Neural cell (in vitro differentiated cells): ENCODE measurements around the gene OTX2.

ENCODE experiments used
- EP300 ChIP-seq: fragments of 450-650 bp; conservative IDR thresholded peaks from 2 replicates; pipeline ENCODE4 v1.6.1; 2014; ENCODE audit warnings: antibody characterized with exemption, mild to moderate bottlenecking, moderate library complexity; ENCODE audit not compliant: poor library complexity, severe bottlenecking
- EZH2 ChIP-seq: fragments of 200-600, 300-800 bp; shearing (Covaris generic), sonication (generic); IDR thresholded peaks from 2 replicates; pipeline ENCODE4 v1.6.1; 2014; ENCODE audit warnings: antibody characterized with exemption, low read length, borderline replicate concordance, mild to moderate bottlenecking; ENCODE audit not compliant: insufficient read depth, poor library complexity, severe bottlenecking
- MXI1 ChIP-seq: fragments of 450-650 bp; conservative IDR thresholded peaks from 2 replicates; pipeline ENCODE4 v1.6.1; 2014; ENCODE audit warnings: antibody characterized with exemption, mild to moderate bottlenecking; ENCODE audit not compliant: poor library complexity, severe bottlenecking
- SMC3 ChIP-seq: fragments of 450-650 bp; conservative IDR thresholded peaks from 2 replicates; pipeline ENCODE4 v1.6.1; 2014; ENCODE audit warnings: antibody characterized with exemption, mild to moderate bottlenecking, moderate library complexity; ENCODE audit not compliant: poor library complexity
- TF ChIP-seq, protein P1 (sequence below): fragments of 450-650 bp; IDR thresholded peaks from 2 replicates; pipeline ENCODE4 v1.5.1; 2014; ENCODE audit warnings: antibody characterized with exemption, mild to moderate bottlenecking, moderate library complexity; ENCODE audit not compliant: poor library complexity, severe bottlenecking
- TF ChIP-seq, protein P2 (sequence below): IDR thresholded peaks from 2 replicates; pipeline ENCODE4 v1.6.1; 2012; ENCODE audit warnings: borderline replicate concordance

DNA sequence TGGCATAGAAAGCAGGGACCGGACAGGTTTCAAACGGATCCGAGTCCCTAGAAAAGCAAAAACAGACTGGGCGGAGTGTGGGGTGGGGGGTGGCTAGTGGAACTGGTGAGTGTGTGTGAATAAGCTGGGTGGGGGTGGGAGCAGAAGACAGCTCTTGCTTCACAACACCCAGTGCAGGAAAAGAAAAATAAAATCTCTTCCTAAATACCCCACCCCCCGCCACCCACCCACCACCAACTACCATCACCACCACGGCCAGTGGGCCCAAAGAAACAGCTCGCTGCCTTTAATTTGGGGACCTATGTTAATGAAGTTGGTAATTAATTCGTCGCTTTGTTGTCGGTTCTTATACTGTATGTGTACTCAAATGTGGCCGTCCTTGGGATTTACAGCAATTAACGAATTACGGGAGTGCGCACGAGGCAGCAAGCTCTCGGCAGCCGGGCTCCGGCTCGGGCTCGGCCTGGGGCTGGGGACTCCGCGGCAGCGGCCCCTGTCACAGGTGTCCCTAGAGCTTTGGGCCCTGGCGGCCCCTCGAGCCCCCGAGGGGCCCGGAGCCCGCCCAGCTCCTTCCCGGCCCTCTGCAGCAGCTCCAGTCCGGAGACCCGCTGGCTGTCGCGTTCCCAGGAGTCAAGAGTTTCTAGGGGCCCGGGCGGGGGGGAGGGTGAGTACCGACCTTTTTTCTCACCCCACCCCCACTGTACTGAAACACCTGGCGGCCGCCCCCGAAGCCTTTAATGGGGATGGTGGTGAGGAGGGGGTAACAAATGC lies 1.5 kb upstream of the OTX2 start:
- TF ChIP-seq SMC3 (no peak), EP300 (no peak), EZH2 (no peak), MXI1 (no peak)
- TF ChIP-seq, protein P1, sequence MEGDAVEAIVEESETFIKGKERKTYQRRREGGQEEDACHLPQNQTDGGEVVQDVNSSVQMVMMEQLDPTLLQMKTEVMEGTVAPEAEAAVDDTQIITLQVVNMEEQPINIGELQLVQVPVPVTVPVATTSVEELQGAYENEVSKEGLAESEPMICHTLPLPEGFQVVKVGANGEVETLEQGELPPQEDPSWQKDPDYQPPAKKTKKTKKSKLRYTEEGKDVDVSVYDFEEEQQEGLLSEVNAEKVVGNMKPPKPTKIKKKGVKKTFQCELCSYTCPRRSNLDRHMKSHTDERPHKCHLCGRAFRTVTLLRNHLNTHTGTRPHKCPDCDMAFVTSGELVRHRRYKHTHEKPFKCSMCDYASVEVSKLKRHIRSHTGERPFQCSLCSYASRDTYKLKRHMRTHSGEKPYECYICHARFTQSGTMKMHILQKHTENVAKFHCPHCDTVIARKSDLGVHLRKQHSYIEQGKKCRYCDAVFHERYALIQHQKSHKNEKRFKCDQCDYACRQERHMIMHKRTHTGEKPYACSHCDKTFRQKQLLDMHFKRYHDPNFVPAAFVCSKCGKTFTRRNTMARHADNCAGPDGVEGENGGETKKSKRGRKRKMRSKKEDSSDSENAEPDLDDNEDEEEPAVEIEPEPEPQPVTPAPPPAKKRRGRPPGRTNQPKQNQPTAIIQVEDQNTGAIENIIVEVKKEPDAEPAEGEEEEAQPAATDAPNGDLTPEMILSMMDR = no peak
- TF ChIP-seq, protein P2, sequence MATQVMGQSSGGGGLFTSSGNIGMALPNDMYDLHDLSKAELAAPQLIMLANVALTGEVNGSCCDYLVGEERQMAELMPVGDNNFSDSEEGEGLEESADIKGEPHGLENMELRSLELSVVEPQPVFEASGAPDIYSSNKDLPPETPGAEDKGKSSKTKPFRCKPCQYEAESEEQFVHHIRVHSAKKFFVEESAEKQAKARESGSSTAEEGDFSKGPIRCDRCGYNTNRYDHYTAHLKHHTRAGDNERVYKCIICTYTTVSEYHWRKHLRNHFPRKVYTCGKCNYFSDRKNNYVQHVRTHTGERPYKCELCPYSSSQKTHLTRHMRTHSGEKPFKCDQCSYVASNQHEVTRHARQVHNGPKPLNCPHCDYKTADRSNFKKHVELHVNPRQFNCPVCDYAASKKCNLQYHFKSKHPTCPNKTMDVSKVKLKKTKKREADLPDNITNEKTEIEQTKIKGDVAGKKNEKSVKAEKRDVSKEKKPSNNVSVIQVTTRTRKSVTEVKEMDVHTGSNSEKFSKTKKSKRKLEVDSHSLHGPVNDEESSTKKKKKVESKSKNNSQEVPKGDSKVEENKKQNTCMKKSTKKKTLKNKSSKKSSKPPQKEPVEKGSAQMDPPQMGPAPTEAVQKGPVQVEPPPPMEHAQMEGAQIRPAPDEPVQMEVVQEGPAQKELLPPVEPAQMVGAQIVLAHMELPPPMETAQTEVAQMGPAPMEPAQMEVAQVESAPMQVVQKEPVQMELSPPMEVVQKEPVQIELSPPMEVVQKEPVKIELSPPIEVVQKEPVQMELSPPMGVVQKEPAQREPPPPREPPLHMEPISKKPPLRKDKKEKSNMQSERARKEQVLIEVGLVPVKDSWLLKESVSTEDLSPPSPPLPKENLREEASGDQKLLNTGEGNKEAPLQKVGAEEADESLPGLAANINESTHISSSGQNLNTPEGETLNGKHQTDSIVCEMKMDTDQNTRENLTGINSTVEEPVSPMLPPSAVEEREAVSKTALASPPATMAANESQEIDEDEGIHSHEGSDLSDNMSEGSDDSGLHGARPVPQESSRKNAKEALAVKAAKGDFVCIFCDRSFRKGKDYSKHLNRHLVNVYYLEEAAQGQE = no peak
